Mucosa of descending colon (tissue), 3 donors: ENCODE results near the gene ABT1. TPM values are rescaled to one million over a fixed set of nuclear protein-coding genes. Genes with fewer than 3 reads are reported as not detected.

Experiments
- ATAC-seq: fragments of 200-7000 bp; cut with Tn5 transposase; one replicate; pipeline ENCODE4 v1.9.1; 2020; ENCODE audit warnings: mild to moderate bottlenecking, moderate library complexity
- DNase-seq, 3 donors: peaks; one replicate each; pipeline ENCODE4 v3.0.0-alpha.2; 2020
- H3K36me3 ChIP-seq: fragments of 200-600 bp; one replicate; pipeline ENCODE4 v1.8.0; 2021; ENCODE audit warnings: low read depth, mild to moderate bottlenecking
- H3K4me1 ChIP-seq: fragments of 200-600 bp; one replicate; pipeline ENCODE4 v1.8.0; 2021; ENCODE audit warnings: low read depth, mild to moderate bottlenecking
- H3K4me3 ChIP-seq: fragments of 200-600 bp; one replicate; pipeline ENCODE4 v1.8.0; 2021; ENCODE audit warnings: mild to moderate bottlenecking
- H3K9me3 ChIP-seq: fragments of 200-600 bp; one replicate; pipeline ENCODE4 v1.8.0; 2021; ENCODE audit warnings: mild to moderate bottlenecking
- intact Hi-C, 2 donors: fragments of 100-400 bp; cut with DNase I in 1 of 2; cut with micrococcal nuclease in 1 of 2; formaldehyde crosslinking; loops; one replicate each; pipeline versions ENCODE4 v1.11.0 to v1.11.1; 2022; cut with DNase I, micrococcal nuclease
- total RNA-seq, 3 donors: library from RNA; stranded (reverse); fragmentation: NEBNext Ultra II Directional in 2 of 3; extraction: Animal tissue kit (Norgen Biotek cat#: 25700) in 2 of 3; gene quantifications; one replicate each; pipeline versions ENCODE4 v1.2.1 to v1.2.4, GENCODE V29; 2021 to 2023
- TF ChIP-seq, protein P1 (sequence below): fragments of 200-600 bp; IDR thresholded peaks from one replicate; pipeline ENCODE4 v1.8.0; 2022; ENCODE audit warnings: antibody characterized with exemption, mild to moderate bottlenecking
- donor health status: DM: no; HTN: no; CAD: no; lungs with moderate emphysema.
- donor health status: DM: no; HTN: no; CAD: no.
- donor health status: DM: no; HTN: yes; CAD: no.

Gene ABT1
- total RNA-seq, 3 donors from 2014 or later, result 13.1 to 17.3 (median 13.6) TPM

DNA sequence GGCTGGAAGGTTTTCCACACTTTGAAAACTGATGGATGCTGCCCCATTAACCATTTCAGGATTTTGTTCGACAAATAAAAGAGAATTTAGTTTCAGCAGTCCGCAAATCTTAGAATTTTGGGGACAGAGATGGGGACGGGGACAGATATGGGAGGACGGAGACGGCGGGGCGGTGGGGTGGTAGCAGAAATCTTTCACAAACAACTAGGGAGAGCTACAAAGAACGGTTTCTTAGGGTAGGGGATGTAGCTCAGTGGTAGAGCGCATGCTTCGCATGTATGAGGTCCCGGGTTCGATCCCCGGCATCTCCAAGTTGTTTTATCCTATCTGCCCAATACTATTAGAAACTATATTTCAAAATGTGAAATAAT lies 43.5 kb upstream of the ABT1 start:
- Histone ChIP-seq H3K36me3 (no peaks in the 10 kb centered on the region), H3K4me3 (no peak overlapping the region), H3K9me3 (no peaks in the 10 kb centered on the region), H3K4me1 (peaks cover 7% of the 10 kb centered on the region)
- DNase-seq, result peak in 2 of 3 donors; percentile 76 to 82
- TF ChIP-seq, protein P1, sequence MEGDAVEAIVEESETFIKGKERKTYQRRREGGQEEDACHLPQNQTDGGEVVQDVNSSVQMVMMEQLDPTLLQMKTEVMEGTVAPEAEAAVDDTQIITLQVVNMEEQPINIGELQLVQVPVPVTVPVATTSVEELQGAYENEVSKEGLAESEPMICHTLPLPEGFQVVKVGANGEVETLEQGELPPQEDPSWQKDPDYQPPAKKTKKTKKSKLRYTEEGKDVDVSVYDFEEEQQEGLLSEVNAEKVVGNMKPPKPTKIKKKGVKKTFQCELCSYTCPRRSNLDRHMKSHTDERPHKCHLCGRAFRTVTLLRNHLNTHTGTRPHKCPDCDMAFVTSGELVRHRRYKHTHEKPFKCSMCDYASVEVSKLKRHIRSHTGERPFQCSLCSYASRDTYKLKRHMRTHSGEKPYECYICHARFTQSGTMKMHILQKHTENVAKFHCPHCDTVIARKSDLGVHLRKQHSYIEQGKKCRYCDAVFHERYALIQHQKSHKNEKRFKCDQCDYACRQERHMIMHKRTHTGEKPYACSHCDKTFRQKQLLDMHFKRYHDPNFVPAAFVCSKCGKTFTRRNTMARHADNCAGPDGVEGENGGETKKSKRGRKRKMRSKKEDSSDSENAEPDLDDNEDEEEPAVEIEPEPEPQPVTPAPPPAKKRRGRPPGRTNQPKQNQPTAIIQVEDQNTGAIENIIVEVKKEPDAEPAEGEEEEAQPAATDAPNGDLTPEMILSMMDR, result no peak
- peak; percentile 79 for ATAC-seq
- intact Hi-C loops, result no loop called here

DNA sequence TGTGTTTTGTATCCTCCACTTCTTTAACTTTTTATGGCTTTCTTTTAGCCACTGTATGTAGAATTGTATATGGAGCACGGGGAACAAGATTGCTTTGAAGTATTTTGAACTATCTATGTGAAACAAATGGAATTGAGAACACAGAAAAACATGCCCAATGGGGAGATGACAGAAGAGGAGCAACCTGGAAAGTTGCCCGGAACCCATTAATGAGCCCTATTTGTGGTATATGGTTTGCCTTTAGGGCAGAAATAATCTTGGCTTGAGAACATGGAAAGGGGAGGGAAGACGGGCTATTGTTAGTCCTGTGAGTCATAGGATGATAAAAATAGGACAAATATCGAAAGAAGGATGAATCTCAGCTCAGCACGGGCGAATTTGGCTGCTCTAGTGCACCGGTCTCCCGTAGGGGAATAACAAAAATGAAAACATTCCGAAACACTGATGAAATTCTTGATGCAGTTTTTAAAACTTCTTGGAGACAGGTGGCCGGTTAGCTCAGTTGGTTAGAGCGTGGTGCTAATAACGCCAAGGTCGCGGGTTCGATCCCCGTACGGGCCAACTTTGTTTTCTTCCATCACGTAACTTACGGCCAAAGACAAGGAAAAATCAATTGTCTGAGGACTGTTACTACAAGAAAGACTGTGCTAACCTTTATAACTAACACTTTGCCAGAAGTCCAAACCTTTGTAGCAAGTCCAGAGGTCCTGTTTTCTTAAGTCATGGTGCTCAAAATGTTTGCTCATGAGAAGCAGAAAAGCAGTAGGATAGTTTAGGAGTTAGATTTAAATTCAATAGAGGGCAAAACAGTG lies 42.9 kb upstream of the ABT1 start:
- H3K36me3 ChIP-seq, result no peaks in the 10 kb centered on the region
- H3K4me3 ChIP-seq, result no peak overlapping the region
- H3K4me1 ChIP-seq, result peaks cover 7% of the 10 kb centered on the region
- DNase-seq, result peak; percentile 79 to 83 (median 81)
- ATAC-seq, result peak; percentile 72
- TF ChIP-seq, protein P1, result no peak
- H3K9me3 ChIP-seq, result no peaks in the 10 kb centered on the region
- intact Hi-C loops, result no loop called here

- no peak for ATAC-seq
- no peak overlapping the region for H3K4me3 ChIP-seq
- peaks cover 7% of the 10 kb centered on the region for H3K4me1 ChIP-seq
- TF ChIP-seq, protein P1, result no peak
- intact Hi-C loops, result no loop called here
- no peaks in the 10 kb centered on the region for H3K9me3 ChIP-seq
- H3K36me3 ChIP-seq, result no peaks in the 10 kb centered on the region
- DNase-seq, result no peak
Observed at GRCh38 chr6:26554447-26554696, 42.4 kb upstream of the ABT1 start.

DNA sequence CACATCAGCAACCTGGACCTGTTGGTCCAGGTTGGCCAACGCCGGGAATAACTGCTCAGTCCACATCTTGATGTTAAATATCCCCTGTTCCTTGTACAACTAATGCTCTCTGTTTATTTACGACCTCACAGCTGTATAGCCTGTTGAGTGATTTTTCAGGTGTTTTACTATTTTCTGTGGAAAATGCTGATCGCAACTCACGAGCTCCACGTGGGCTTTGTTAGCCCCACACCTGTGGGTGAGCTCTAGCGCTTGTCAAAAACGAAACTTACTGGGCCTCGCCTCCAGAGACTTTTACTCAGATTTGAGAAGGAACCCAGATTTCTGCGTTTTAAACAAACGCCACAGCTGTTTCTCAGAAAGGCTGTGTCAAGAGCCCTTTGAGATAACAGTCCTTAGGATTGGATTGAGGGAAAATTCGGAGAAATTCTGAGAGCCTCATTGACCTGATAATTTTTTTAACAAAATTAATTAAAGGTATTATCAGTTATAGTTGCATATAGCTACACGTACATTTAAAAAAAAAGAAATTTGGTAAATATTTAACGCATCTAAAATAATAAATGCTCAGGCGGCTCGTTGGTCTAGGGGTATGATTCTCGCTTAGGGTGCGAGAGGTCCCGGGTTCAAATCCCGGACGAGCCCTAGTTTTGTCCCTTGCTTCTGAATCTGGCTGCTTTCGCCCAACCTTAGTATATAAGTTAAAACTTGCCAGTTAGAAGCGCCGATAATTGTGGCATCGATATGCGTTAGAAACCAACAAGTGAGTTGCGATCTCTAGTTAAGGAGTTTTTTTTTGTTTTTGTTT lies 41.9 kb upstream of the ABT1 start:
- Histone ChIP-seq H3K4me3 (no peak overlapping the region), H3K4me1 (peaks cover 7% of the 10 kb centered on the region), H3K36me3 (no peaks in the 10 kb centered on the region), H3K9me3 (no peaks in the 10 kb centered on the region)
- DNase-seq (no peak), ATAC-seq (peak; percentile 12)
- intact Hi-C loops, result no loop called here
- TF ChIP-seq, protein P1, result no peak

DNA sequence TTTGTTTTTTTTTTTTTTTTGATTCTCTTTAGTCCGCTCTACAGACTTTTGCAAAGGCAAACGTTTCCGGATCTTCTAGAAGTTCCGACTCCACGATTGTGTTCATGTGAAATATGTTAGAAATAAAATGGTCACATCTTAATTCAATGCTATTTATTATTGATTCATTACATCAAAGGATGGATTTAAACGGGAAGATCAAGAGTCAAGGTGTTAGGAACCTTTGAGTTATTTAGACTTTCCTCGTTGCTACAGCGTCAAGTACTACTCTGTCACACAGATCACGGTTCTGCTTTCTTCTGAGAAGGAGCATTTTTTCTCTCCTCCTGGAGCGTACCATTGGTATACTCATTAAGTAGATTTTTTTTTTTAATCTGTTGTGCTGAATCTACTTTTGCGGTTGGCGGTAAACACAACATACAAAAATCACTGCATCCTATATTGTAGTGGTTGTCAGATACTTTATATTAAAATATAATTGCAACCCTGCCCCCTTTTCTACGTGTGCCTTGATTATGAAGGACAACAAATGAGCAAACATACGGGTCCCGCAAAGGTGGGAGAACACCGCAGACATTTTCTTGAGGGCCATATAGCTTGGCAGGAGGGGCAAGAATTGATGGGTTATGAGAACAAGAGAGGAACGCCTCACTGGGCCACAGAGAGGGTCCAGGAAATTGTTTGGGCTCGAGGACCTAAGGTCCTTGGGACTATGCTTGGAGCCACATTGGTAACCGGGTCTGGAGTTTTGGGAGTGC lies 41.1 kb upstream of the ABT1 start:
- Histone ChIP-seq H3K4me3 (no peak overlapping the region), H3K9me3 (no peaks in the 10 kb centered on the region), H3K4me1 (peaks cover 7% of the 10 kb centered on the region), H3K36me3 (no peaks in the 10 kb centered on the region)
- TF ChIP-seq, protein P1, result no peak
- no peak for ATAC-seq
- intact Hi-C loops, result no loop called here
- DNase-seq, result no peak
